HG03045 (cell line): Measurements from ENCODE around the gene CD83.

Source experiments
- ATAC-seq: cut with Tn5 transposase; IDR thresholded peaks from one replicate; pipeline ENCODE4 v1.9.1; 2021; ENCODE audit warnings: mild to moderate bottlenecking, moderate library complexity; ENCODE audit not compliant: unreplicated experiment

Gene CD83

DNA sequence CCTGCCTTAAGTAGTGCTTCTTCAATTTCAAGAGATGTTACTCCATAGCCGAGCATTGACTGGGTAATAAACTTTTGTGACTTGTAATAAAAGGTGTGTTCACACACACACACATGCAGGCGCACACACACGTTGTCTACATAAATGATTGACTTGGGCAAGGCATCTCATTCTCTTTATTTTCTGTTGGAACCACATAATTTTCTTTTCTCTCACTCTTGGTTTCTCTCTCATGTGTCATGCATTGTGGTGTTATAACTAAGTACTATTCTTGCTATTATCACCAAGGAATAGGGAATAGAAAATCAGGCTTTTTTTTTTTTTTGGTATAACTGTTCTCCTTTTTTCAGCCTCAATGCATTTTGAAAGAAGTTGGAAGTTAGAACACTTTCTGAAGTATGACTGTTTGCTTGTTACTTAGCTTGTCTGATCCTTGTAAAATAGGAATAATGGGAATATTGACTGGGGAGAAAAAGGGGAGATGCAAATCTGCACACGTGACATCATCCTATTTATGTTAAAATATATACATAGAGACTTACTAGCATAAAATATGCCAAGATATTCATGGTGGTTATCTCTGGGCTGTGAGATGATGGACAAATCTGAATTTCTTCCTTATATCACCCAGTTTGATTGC lies 26.1 kb upstream of the CD83 start:
- no peak for ATAC-seq

DNA sequence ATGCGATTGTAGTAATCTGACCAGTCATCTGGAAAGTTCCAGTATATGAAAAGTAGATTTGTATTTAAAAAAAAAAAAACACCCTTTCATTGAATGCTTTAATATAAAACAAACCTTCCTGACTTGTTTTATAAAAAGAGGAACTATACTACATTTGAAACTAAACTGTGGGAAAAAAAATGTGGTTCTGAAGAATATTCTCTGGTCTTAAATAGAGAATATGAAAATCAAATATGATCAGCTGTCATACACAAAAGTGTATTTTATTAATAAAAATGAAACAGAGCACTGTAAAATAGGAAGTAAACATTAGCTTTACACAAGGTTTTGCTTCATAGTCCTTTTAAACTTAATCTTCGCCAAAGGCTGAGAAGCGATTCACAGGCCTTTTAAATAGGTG lies 25.3 kb upstream of the CD83 start:
- no peak for ATAC-seq

DNA sequence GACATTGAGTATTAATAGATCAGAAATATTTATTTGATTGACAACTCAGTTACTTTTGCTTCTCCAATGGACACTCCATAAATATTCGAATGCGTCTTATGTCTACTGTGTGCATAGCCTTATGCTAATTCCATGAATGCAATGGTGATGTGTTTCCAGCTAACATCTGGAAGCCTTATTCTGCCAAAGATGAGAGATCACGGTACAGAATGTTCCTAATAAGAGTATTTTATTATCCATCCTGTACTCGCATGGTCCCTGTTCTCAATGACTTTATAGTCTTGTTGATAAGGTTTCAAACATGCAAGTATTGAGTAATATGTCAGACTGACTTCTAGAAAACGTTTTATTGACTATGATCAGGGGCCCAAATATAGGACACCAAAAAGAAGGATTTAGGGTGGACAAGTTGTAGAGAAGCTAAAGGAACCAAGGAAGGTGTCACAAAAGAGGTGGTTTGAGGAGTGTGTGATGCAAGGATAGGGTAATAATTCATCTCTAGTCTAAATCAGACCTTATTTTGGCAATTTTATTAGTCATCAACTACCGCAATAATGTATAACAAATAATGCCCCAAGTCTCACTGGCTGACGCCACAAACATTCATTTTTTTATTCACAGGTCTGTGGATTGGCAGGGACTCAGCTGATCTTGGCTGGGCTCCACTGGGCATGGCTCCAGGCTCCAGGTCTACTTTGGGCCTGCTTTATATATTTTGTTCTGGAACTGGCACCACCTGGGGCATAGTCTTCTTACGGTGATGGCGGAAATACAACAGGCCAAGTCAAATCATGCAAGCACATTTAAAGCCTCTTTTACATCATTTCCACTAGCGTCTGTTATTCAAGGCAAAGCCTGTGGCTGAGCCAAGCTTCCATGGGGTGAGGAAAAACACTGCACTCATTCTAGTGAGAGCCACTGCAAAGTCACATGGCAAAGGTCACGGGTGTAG lies 24.5 kb upstream of the CD83 start:
- no peak for ATAC-seq

DNA sequence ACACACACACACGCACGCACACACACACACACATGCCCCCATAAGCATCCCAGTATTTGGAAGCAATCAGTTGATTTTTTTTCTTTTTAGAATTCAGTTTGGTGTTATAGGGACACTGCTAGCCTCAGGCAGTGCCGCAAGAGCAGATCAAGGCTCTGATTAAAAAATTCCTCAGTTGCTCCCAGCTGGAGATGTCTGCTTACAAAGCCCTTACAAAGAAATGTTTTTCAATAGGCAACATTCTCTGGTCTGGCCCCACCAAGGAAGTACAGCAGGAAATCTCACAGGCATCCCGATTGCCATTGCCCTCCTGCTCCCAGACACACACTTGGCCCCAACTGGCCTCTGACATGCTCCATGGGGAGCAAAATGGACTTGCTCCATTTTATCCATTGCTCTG lies 22.9 kb upstream of the CD83 start:
- no peak for ATAC-seq

DNA sequence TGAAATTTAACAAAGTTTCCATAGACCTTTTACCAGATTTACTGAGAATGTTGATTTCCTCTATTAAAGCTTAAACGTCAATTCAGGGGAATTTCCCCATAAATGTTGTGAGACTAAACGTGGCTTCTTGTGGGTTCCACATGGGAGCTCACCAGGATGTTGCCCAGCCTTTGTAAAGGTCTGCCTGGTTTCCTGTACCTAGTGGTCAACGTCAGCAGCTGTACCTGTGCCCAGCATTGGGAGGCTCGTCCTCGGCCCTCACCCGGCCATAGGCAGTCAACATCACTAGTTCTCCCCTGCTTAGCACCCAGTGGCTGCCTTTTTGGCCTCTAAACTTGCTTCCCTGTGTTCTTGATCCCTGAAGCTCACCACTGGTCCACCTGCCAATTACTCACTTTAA lies 22.1 kb upstream of the CD83 start:
- ATAC-seq: no peak

GRCh38 chr6:14100138-14100537 lies 17.4 kb upstream of the CD83 start:
- no peak for ATAC-seq

DNA sequence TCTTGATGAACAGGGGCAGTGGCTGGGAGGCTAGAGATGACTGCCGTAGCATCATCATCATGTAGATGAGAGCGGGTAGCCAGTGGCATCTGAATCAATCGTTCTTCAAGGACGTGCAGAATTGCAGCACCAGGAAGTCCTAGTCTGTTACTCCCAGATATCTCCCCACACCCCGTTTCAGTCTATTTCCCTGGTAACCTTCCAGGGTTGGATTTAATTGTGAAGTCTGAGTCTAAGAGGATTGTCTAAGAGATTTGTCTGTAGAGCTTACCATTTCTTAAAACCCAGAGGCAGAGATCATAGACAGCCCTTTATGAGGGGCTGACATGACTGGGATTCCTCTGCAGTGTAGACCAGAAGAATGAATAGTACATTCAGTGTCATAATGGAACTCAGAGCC lies 16.6 kb upstream of the CD83 start:
- ATAC-seq: no peak

- no peak for ATAC-seq
Observed at GRCh38 chr6:14102383-14102782, 15.2 kb upstream of the CD83 start.

DNA sequence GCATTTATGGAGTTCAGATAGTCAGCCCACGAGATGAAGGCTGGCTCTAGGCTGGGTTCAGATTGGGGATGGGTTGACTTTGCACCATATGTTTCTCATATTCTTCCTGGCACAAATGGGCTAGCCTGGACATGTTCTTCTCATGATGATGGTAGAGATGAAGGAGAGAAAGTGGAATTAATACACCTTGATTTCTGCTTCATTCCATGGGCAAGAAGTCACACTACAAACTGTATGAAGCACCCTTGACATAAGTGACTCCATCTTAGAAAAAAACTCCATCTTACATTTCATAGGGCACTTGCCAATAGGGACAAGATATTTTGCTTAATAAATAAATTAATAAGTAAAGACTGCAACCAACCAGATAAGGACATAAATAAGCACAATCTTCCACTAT lies 12.0 kb upstream of the CD83 start:
- ATAC-seq: no peak

GRCh38 chr6:14107000-14107399 lies 10.6 kb upstream of the CD83 start:
- no peak for ATAC-seq

DNA sequence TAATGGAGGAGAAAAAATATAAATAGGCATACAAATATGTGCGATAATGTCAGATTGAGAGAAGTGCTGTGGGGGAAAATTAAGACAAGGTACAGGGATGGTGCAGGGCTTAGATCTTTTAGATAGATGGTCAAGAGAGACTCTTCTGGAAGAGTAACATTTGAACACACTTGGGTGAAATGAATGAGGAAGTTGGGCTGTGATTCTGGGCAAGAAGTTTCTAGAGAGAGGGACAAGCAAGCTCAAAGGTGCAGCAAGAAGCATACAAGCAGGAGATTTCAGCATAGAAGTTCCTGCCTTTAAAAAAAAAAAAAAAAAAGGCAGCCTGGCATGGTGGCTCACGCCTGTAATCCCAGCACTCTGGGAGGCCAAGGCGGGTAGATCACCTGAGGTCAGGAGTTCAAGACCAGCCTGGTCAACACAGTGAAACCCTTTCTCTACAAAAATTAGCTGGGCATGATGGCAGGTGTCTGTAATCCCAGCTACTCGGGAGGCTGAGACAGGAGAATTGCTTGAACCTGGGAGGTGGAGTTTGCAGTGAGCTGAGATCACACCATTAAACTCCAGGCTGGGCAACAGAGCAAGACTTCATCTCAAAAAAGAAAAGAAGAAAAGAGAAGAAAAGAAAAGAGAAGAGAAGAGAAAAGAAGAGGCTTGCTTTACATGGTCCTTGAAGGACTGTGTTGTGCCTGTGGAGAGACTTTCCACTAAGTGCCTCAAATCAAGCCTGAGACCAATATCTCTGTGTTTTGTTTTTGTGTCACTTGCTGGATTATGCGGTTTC lies 9.7 kb upstream of the CD83 start:
- no peak for ATAC-seq

- peak; percentile 59 for ATAC-seq
Observed at GRCh38 chr6:14108571-14109410, 8.8 kb upstream of the CD83 start.

DNA sequence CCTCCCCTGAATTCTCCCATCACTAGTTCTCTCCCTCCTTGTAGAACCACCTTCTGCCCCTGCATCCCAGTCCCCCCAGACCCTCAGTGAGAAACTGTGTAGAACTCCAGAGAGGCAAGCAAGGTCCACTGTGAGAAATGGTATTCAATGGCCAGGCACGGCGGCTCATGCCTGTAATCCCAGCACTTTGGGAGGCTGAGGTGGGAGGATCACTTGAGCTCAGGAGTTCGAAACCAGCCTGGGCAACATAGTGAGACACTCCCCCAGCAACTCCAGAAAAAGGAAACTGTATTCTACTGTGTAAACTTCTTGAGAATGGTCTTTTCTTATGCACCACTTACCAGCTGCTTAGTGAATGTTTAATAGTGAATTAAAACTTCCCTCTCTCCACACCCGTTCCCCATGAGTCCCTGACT lies 8.2 kb upstream of the CD83 start:
- peak; percentile 10 for ATAC-seq

GRCh38 chr6:14110001-14110818 lies 7.4 kb upstream of the CD83 start:
- ATAC-seq: peak; percentile 35

- ATAC-seq: no peak
Observed at GRCh38 chr6:14113976-14114375, 3.6 kb upstream of the CD83 start.

DNA sequence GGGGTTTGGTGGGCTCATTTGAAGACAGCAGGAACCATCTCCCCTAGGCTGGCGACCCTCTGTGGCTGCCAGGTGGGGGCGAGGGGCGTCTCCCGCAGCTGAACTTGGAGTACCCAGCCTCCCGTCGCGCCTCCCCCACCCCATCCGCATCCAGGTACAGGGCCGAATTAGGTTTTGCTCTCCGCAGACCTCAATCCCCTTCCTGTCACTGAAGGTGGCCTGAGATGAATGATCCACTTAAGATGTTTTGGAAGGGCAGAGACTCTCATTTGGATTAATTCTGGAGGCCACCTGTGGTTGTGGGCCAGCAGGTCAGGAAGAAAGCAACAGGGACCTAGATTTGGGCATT lies 493 bp downstream of the CD83 start:
- peak; percentile 11 for ATAC-seq

DNA sequence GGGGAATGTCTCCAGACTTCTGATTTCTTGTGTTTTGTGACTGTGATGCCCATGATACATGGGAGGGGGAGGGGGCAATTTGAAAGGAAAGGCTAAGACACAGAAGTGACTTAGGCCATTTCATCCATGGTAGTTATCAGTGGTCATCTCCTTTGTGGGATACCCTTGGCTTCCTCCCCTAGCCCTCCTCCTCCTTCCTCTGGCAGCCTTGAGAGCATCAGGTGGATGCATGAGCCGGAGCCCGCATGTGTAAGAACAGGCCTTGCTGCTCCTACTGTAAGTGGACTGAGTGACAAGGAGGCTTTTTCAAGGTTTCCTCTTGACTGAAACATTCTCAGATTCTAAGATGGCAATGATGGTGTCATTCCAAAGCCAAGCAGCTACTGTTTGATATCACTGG lies 874 bp downstream of the CD83 start:
- ATAC-seq: no peak

DNA sequence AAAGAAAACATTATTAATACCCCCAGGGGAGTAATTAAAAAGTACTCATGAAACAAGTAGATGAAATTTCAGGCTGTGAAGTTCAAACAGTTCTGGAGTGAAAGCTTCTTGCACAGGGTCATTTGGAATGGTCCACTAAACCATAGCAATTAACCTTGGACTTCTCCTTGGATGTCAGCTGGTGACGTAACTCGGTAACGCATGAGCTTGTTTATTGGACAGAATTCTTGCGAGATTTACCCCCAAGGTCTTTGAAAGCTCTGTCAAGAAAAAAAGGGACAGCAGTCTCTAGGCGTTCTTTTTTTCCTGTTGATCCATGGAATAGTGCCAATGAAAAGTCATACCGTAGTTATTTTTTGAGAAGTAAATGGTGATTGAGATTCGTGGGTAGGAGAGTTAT lies 2.2 kb downstream of the CD83 start:
- no peak for ATAC-seq

DNA sequence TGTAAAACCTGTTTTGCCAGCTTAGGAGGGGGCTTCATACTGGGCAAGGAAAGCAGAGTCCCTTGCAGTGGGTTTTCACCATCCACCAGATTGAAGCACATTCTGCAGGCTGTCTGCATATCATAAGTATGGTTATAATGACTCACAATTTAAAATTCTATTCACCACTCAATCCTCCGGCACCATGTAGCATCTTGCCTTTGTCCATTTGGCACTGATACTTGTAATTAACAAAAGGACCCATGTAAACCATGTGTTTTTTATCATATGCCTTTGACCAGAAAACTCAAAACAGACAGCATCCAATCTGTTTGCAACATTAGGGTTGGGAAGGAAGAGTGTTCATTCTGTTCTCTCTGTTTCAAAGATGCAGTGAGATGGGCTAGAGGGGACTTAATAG lies 3.0 kb downstream of the CD83 start:
- ATAC-seq: no peak

DNA sequence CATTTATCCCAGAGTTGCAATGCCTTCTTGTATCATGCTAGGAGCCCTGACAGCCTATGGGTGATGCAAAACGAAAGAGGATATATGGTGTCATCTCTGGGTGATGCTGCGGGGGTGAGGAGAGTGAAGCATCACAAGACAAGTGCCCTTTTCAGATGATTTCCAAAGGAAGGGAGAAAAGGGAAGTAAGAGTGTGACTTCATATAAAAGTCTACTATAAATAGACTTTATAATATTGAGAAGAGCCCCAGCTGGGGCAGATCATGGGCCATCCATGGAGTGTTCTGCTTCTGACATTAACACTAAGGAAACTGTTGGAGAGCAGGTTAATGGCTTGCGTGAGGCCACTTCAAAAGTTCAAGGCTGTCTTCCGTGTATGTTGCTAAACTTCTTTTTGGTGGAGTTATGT lies 4.4 kb downstream of the CD83 start:
- ATAC-seq: peak; percentile 62
